Measurements from ENCODE around the gene HIPK1. TPM values are rescaled to one million over a fixed set of nuclear protein-coding genes. Genes with fewer than 3 reads are reported as not detected.

The HIPK1 gene
- total RNA-seq, 1 donor from 2014 or later, result 12.7 TPM

DNA sequence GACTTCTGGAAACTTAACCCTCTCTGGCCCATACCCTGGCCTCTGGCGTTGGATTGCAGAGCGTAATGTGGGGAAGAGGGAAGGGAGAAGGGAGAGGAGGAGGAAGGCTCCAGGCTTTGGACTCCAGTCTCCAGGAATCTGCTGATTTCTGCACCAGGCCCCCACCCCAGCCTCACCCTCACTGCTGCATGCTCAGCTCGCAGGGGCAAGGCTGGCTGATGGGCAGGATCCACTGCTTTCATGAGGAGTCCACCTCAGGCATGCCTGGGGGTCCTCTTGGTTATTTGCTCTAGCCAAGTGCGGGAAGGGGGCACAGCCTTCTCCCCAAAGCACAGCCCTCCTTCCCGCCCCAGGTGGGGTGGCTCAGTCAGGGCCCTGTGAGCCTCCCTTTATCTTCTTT lies 53.8 kb downstream of the HIPK1 start:
- H3K4me3 ChIP-seq (ENCODE audit: low read depth, low read length), result no peak overlapping the region
- no peak for DNase-seq (ENCODE audit: low read depth)
- TF ChIP-seq, protein P1, sequence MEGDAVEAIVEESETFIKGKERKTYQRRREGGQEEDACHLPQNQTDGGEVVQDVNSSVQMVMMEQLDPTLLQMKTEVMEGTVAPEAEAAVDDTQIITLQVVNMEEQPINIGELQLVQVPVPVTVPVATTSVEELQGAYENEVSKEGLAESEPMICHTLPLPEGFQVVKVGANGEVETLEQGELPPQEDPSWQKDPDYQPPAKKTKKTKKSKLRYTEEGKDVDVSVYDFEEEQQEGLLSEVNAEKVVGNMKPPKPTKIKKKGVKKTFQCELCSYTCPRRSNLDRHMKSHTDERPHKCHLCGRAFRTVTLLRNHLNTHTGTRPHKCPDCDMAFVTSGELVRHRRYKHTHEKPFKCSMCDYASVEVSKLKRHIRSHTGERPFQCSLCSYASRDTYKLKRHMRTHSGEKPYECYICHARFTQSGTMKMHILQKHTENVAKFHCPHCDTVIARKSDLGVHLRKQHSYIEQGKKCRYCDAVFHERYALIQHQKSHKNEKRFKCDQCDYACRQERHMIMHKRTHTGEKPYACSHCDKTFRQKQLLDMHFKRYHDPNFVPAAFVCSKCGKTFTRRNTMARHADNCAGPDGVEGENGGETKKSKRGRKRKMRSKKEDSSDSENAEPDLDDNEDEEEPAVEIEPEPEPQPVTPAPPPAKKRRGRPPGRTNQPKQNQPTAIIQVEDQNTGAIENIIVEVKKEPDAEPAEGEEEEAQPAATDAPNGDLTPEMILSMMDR (conservative IDR thresholded peaks at IDR 0.05; ENCODE audit: low read depth, low read length), result no peak

DNA sequence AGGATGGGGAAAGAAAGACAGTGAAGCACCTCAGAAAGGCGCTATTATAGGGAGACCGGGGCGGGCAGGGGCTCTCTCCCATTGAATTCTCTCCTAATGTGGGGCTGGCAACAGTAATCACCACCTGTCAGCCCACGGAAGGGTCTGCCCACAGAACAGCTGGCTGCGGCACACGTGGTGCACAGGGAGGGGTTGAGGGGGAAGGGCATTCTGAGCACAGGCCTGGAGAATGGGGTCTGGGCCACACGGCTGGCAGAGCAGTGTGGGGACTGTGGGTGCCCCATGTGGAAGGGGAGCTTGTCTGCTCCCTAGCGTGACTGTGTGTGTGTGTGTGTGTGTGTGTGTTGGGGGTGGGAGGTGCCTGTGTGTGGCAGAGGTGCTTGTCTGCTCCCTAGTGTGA lies 54.3 kb downstream of the HIPK1 start:
- DNase-seq (ENCODE audit: low read depth), result no peak
- TF ChIP-seq, protein P1 (conservative IDR thresholded peaks at IDR 0.05; ENCODE audit: low read depth, low read length), result no peak
- H3K4me3 ChIP-seq (ENCODE audit: low read depth, low read length), result no peak overlapping the region

GRCh38 chr1:113983826-113984225 lies 54.7 kb downstream of the HIPK1 start:
- no peak for DNase-seq (ENCODE audit: low read depth)
- no peak overlapping the region for H3K4me3 ChIP-seq (ENCODE audit: low read depth, low read length)
- TF ChIP-seq, protein P1 (conservative IDR thresholded peaks at IDR 0.05; ENCODE audit: low read depth, low read length), result no peak

GRCh38 chr1:113984710-113985109 lies 55.6 kb downstream of the HIPK1 start:
- H3K4me3 ChIP-seq (ENCODE audit: low read depth, low read length), result no peak overlapping the region
- TF ChIP-seq, protein P1 (conservative IDR thresholded peaks at IDR 0.05; ENCODE audit: low read depth, low read length), result no peak
- no peak for DNase-seq (ENCODE audit: low read depth)

DNA sequence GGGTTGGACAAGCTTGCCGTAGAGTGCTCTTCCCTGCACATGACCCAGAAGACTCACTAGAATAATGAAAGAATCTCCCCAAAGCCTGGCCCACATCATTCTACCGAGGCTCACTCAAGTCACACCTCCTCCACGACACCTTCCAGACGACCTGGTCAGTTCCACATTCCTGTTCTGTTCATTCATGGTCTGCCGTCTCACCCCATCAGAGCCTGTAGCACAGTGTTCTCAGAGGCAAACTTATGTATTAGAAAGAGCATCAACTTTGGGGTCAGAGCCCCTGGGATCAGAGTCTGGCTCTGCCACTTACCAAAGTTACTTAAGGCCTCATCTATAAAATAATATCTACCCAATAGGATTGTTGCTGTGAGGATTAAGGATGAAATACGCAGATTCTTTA lies 57.7 kb downstream of the HIPK1 start:
- TF ChIP-seq, protein P1 (conservative IDR thresholded peaks at IDR 0.05; ENCODE audit: low read depth, low read length), result no peak
- no peak for DNase-seq (ENCODE audit: low read depth)
- H3K4me3 ChIP-seq (ENCODE audit: low read depth, low read length), result no peak overlapping the region

DNA sequence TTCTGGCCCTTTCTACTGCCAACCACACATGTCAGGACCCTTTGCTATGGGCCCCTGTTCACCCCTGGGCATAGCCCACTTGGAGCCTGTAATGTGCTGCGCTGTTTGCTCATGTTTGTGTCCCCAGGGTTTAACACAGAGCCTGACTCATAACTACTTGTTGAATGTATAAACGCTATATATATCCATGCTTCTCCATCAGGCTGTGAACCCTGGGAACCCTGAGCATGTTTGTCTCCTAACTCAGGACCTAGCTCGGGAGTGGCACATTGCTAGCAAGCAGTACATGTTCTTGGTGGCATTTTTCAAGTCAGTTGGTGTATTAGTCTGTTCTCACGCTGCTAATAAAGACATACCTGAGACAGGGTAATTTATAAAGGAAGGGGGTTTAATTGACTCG lies 58.1 kb downstream of the HIPK1 start:
- H3K4me3 ChIP-seq (ENCODE audit: low read depth, low read length), result no peak overlapping the region
- DNase-seq (ENCODE audit: low read depth), result no peak
- TF ChIP-seq, protein P1 (conservative IDR thresholded peaks at IDR 0.05; ENCODE audit: low read depth, low read length), result no peak

- no peak overlapping the region for H3K4me3 ChIP-seq (ENCODE audit: low read depth, low read length)
- DNase-seq (ENCODE audit: low read depth), result no peak
- TF ChIP-seq, protein P1 (conservative IDR thresholded peaks at IDR 0.05; ENCODE audit: low read depth, low read length), result no peak
Measured at GRCh38 chr1:113990530-113990929, 61.4 kb downstream of the HIPK1 start.

Measured in epithelial cell of proximal tubule (primary cell).